HG03520 (cell line): ENCODE measurements around the gene GPC5.
"Not testable (repeated sequence)": the region's sequence is repeated elsewhere in the genome, so short reads cannot be mapped to it uniquely, and the experiment has no call there.

Source experiments
- ATAC-seq: cut with Tn5 transposase; IDR thresholded peaks from one replicate; pipeline ENCODE4 v1.9.1; 2021; ENCODE audit warnings: mild to moderate bottlenecking, moderate library complexity; ENCODE audit not compliant: unreplicated experiment

GPC5 gene

GRCh38 chr13:92677571-92677970 is 1279.2 kb downstream of the GPC5 start:
- ATAC-seq, result no peak

DNA sequence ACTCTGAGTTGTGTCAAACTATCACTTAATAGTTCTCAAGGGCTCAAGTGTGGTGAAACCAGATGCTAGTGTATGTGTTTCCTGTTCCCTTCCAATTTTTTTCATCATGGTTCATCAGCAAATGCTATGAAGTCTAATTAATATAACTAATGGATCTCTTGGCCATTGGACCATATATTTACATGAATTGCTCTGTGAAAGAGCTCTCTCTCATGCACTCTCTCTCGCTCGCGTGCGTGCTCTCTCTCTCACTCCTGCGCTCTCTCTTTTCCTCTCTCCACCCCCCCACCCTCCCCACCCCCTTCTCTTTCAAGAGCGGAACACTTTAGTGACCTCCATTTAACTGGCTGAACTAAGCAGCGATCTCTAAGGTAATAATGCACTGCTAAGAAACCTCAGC is 1281.2 kb downstream of the GPC5 start:
- no peak for ATAC-seq

DNA sequence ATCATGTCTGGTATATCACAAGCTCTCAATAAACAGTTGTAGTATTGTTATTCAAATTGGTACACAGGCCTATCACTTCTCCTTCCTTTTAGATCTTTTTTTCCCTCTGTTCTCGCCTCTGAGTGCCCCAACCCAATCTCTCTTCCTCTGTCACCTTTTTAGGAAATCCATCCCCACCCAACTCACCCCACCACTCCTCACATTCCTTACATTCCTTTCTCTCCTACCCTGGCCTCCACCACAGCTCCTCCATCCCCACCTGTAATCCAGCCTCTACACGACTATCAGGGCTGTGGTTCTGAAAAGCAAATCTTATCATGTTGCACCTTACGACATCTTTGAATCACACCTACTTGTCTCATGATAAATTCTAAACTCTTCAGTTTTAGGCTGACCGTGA is 1282.8 kb downstream of the GPC5 start:
- ATAC-seq, result no peak

DNA sequence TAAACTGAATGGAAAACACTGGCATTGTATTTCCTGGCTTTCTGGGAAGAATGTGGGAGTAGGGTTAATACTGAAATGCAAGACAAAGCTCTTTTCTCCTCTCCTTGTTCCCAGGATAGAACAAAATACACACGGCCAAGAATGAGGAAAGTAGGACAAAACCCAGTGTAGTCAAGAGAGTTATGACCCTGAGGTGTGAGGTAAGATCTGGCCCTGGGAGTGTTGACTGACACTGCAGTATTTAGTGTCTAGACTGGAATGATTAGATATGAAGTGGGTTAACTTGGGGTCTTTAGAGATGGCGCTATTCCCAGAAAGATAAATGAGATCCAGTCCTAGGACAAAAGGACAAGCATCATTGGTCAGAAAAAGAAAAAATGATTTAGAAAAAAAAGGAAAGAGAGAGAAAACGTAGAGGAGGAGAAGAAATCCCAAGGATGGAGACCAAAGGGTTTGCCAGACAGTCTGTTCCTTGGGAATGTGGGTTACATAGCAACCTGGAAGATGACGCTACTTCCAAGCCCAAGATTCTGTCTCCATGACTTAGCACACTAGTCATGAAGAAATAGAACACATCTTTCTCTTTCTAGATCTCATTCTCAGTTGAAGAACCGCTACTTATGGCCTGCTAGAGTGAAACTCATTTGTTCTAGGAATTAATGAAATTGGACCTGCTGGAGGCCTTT is 1284.6 kb downstream of the GPC5 start:
- no peak for ATAC-seq

GRCh38 chr13:92694047-92694446 is 1295.6 kb downstream of the GPC5 start:
- ATAC-seq, result no peak

DNA sequence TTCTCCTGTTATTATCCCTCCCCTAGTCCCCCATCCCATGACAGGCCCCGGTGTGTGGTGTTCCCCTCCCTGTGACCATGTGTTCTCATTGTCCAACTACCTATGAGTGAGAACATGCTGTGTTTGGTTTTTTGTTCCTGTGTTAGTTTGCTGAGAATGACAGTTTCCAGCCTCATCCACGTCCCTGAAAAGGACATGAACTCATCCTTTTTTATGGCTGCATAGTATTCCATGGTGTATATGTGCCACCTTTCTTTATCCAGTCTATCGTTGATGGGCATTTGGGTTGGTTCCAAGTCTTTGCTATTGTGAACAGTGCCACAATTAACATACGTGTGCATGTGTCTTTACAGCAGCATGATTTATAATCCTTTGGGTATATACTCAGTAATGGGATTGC is 1297.4 kb downstream of the GPC5 start:
- ATAC-seq, result not testable (repeated sequence)

GRCh38 chr13:92716749-92717148 is 1318.3 kb downstream of the GPC5 start:
- ATAC-seq, result no peak

- no peak for ATAC-seq
Observed at GRCh38 chr13:92717857-92718256, 1319.4 kb downstream of the GPC5 start.

- ATAC-seq, result no peak
Observed at GRCh38 chr13:92719868-92720267, 1321.4 kb downstream of the GPC5 start.

- no peak for ATAC-seq
Observed at GRCh38 chr13:92721620-92722019, 1323.2 kb downstream of the GPC5 start.

DNA sequence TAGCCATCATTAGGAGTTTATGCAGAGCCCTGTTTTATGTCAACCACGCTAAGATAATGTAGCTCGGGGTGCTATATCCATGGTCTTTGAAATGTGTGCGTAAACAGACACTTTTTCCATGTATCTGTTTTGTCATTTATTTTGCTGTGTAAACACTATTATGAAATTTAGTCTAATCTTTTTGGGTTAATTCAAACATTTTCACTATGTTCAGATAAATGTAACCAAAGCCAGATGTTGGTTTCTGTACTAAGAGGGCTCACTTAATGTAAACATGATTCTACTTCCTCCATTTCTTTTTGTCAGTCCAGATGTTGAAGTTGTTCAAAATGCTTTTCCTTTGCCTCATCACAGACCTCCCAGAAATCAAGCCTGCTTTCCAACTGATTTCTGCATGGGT is 1328.7 kb downstream of the GPC5 start:
- no peak for ATAC-seq

DNA sequence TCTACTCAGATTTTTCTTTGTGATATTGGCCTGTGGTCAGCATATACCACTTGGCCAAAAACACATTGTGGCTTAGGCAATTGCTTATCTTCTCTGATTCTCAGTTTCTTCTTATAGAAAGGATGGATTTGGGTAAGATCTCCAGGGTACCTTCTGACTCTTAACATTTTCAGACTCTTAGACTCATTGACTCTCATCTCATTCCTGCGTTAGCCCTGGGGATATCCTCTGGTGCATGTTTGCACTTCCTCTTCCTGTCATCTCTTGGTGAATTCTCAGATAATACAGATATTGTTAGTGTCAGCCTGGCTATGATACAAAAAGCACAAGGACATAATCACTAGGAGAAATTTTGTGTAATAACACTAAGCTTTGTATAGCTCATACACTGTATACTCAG is 1335.6 kb downstream of the GPC5 start:
- no peak for ATAC-seq

GRCh38 chr13:92734545-92734944 is 1336.1 kb downstream of the GPC5 start:
- ATAC-seq, result no peak

- no peak for ATAC-seq
Observed at GRCh38 chr13:92735909-92736308, 1337.5 kb downstream of the GPC5 start.

GRCh38 chr13:92739306-92739818 is 1340.9 kb downstream of the GPC5 start:
- no peak for ATAC-seq

DNA sequence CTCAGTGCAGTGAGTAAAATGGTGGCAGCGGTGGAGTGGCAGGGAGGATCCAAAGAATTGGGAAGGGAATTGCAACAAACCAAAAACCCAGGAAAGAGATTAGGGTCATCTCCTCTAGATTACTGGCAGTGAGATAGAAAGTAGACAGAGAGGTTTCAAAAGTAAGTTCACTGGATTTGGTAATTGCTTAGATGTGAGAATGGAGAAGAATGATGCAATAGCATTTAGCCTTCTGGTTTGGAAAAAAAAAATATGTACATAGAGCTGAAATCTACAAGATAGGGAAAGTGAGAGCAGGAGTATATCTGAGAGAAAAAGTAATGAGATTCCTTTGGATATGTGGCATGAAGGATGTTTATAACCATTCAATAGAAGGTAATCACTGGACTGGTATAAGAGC is 1345.6 kb downstream of the GPC5 start:
- ATAC-seq, result no peak

DNA sequence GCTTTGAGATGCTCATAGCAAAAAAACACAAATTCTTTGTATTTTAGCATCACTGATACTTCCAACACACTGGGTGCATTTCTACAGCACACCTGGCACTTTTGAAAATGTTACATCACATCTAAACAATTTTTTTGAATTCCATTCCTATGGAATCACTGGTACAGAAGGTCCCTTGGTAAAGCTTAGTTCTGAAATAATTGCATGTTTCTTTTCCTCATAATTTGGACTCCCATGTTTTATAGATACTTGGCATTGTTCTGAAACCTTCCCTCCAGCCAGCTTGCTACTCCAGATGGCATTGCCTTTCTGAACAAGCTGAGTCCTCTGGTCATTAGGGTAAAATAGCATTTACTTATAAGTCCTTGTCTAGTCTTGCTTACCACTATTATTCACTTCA is 1346.8 kb downstream of the GPC5 start:
- no peak for ATAC-seq

DNA sequence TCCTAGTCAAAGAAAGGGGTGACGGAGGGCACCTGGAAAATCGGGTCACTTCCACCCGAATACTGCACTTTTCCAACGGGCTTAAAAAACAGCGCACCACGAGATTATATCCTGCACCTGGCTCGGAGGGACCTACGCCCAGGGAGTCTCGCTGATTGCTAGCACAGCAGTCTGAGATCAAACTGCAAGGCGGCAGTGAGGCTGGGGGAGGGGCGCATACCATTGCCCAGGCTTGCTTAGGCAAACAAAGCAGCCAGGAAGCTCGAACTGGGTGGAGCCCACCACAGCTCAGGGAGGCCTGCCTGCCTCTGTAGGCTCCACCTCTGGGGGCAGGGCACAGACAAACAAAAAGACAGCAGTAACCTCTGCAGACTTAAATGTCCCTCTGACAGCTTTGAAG is 1354.3 kb downstream of the GPC5 start:
- ATAC-seq, result not testable (repeated sequence)

- no peak for ATAC-seq
Observed at GRCh38 chr13:92761710-92762109, 1363.3 kb downstream of the GPC5 start.

- no peak for ATAC-seq
Observed at GRCh38 chr13:92767468-92767867, 1369.0 kb downstream of the GPC5 start.

DNA sequence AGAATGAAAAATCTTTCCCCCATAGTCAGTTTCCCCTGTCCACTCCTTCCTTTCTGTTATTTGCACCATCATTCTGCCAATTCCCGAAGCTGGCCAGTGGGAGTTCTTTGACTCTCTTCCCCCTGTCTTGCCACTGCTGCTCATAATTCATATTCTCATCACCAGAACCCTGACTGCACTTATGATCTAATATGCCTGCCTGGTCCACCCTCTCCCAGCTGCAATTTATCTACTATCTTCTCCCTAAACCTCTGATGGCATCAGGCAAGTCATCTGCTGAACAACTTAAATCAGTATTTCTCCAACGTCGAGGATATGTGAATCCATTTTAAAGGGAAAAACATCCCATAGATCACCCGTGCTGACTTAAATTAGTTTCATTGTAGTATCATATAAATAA is 1370.2 kb downstream of the GPC5 start:
- no peak for ATAC-seq

- ATAC-seq, result no peak
Observed at GRCh38 chr13:92769046-92769445, 1370.6 kb downstream of the GPC5 start.

DNA sequence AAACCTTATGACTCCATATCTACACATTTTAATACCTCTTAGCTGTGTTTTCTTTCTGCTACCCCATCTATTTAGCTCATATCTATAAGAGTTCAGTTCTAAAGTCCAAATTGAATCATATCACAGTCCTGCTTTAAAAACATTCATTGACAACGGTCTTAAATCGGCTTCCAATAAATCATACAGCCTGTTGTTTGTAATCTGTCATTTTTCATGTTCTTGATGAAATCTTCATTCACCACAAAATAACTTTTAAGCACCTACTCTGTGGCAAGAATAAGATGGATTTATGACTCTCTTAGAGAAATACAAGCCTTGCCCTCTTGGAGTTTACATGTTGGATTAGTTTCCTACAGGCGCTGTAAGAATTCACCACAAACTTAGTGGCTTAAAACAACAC is 1377.2 kb downstream of the GPC5 start:
- no peak for ATAC-seq
